NCI-H187 (cell line): ENCODE results near the gene DOK6.
A peak's percentile ranks its signal among the peaks of the same experiment; 100 is the strongest.
"Not testable (repeated sequence)": the region's sequence is repeated elsewhere in the genome, so short reads cannot be mapped to it uniquely, and the experiment has no call there.

Experiments
- DNase-seq, 2 experiments: peaks; one replicate each; lab custom pipeline; 2025; lab: John Stamatoyannopoulos, UW

Gene DOK6

DNA sequence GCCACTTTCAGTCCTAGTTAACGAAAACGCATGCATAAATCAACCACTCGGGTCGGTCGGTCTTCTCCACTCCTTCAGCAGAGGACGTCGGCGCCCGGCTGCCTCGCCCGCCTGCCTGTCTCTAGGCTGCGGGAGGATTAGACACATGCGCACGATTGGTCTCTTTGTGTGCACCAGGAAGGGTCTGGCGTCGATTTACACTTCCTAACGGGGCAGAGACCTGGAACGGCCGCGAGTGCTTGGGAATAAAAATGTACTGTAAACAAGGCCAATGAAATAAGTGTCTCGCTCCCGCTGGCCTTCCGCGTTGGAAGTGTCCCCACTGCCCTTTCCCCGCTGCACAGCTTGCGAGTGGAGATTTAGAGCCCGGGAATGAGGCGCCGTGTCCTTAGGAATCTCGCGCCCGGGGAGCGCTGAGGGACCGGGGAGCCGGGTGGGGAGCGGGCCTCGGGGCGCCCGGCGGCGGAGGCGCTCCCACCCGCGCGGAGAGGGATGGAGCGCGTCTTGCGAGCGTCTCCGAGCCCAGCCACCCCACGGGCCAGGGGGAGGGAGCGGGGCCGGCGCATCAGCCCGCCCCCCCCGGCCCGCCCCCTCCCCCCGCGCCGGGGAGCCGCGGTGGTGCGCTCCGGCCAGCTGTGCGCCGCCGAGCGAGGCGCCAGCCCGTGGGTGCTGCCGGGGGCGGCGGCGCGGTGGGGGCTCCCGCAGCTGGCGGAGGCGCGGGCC, at the start of gene DOK6:
Gene DOK6, plus strand, starts transcription at position 636 of the 723 bp plus-strand sequence.
- peak; percentile 63 to 75 for DNase-seq

DNA sequence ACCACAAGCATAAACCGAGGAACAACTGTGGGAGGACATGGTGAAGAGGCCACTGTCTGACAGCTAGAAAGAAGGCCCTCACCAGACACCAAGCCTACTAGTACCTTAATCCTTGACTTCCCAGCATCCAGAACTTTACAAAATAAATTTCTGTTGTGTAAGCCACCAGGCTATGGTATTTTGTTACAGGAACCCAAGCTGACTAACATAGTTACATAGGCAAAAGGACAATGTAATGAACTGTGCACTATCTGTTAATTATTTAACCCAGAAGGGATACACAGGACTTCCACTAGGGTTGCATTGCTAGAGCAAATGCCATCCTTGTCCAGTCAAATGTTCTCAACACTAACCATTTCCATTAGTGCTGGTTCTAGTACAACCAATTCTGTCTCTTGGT, 47.7 kb upstream of the DOK6 start:
- no peak for DNase-seq

DNA sequence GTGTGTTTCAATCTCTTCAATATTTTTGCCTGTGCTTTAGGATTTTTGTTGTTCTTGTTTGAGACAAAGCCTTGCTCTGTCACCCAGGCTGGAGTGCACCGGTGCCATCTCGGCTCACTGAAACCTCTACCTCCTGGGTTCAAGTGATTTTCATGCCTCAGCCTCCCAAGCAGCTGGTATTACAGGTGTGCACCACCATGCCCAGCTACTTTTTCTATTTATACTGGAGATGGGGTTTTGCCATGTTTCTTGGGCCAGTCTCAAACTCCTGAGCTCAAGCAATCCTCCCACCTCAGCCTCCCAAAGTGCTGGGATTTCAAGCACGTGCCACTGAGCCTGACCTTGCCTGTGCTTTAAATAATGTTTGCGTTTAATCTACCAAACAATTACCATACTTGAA, 43.1 kb upstream of the DOK6 start:
- DNase-seq, result no peak

- DNase-seq, result no peak
Measured at GRCh38 chr18:69358212-69358895, 42.3 kb upstream of the DOK6 start.

GRCh38 chr18:69359768-69360167, 40.9 kb upstream of the DOK6 start:
- not testable (repeated sequence) for DNase-seq

DNA sequence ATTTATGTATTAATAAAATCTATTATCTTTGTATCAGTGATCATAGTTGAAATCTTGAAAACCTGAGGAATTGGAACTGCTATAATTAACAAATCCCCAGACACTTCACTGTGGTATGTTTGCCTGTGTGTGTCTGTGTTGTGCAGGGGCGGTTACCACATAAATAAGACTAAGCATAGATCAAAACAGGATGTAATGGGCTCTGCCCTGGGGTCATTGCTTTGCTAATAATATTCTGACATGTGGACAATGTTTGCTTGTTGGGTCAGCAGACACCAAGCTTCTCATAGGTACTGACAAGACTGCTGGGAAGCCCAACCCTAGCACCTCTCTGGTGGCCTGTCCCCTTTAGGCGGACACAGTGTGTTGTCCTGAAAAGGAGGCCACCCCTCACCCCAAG, 35.8 kb upstream of the DOK6 start:
- no peak for DNase-seq

DNA sequence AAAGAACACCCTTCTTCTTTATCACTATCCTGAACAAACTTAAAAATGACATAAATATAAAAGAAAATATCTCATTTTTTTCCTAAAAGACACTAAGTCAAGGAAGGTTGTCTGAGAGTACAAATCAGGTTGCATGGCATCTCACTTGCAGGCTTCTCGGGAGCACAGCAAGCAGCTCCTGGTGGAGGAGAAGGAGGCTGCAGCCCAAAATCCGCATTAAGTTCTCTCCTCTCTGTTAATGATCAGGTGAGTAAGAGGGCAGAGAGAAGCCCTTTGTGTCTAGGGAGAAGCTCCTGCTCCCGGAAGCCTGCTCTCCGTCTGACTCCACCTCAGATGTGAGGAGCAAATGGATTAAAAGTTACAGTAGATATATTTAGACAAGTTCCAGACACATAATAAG, 35.0 kb upstream of the DOK6 start:
- no peak for DNase-seq

- DNase-seq, result no peak
Measured at GRCh38 chr18:69367104-69367503, 33.6 kb upstream of the DOK6 start.

- no peak for DNase-seq
Measured at GRCh38 chr18:69371729-69372128, 29.0 kb upstream of the DOK6 start.

GRCh38 chr18:69380324-69380723, 20.4 kb upstream of the DOK6 start:
- no peak for DNase-seq

DNA sequence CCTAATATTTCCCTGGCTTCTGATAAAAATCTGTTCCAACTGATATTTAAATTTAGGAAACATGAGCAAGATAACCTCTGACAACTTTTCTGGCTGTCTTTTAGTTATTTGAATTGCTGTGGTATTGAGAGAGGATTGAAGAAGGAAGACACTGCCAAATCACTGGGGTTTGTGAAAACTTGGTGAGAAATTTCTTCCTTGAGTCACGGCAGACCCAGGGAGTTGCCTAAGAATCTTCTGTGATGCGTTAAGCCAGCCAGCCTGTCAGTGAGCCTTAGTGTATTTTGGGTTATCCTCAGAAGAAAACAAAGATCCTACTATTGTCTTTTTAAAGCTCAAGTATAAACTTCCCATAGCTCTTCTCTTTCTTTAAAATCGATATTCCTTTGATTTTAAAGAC, 17.5 kb upstream of the DOK6 start:
- no peak for DNase-seq

GRCh38 chr18:69387186-69387585, 13.5 kb upstream of the DOK6 start:
- DNase-seq, result no peak

- no peak for DNase-seq
Measured at GRCh38 chr18:69388222-69388621, 12.5 kb upstream of the DOK6 start.

- no peak for DNase-seq
Measured at GRCh38 chr18:69397096-69397495, 3.6 kb upstream of the DOK6 start.

- DNase-seq, result no peak
Measured at GRCh38 chr18:69399253-69399652, 1.4 kb upstream of the DOK6 start.

DNA sequence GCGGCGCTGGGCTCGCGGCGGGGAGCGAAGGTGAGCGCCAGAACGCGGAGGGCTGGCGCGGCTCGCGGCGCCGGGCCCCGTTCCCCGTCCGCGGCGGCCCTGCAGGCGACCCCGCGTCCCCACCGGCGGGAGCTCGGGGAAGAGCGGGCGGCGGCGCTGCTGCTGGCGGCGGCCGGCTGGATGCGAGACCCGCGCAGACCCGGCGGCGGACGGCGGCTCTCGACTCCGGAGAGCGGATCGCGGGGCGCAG, 213 bp downstream of the DOK6 start:
- DNase-seq, result no peak

DNA sequence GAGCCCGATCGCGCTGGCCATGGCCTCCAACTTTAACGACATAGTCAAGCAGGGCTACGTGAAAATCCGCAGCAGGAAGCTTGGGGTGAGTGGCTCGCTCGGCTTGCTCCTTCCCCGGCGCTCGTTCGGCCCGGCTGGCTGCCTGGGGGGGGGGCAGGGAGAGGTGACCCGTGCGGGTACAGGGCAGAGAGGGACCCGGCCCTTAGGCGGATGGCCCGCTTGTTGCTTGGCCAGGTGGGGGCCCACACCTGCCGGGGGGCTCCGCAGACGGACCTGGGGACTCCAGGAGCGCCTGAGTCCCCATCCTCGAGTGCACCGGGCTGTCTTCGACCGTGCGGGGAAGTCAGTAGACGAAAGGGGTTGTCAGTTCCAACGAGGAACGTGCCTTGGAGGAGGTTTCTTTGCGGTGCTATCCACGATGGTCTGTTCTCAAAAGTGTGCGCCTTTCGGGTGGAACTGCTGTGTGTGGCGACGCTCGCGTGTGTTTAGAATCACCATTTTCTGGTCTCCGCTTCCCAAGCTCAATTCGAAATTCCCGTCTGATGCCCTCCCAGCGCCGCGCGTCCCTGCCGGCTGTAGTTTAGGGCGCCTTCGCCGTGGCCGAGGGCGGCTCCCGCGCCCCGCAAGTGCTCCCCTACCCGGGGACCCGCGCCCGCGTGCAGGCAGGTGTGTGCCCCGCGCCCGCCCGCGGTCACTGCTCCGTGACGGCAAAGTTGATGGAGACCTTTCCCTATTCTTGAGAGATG, 711 bp downstream of the DOK6 start:
- no peak for DNase-seq

GRCh38 chr18:69401972-69402532, 1.4 kb downstream of the DOK6 start:
- no peak for DNase-seq

GRCh38 chr18:69402533-69402989, 1.9 kb downstream of the DOK6 start:
- peak; percentile 23 to 28 for DNase-seq

- DNase-seq, result peak in 1 of 2 experiments; percentile 3
Measured at GRCh38 chr18:69408522-69408921, 7.8 kb downstream of the DOK6 start.

DNA sequence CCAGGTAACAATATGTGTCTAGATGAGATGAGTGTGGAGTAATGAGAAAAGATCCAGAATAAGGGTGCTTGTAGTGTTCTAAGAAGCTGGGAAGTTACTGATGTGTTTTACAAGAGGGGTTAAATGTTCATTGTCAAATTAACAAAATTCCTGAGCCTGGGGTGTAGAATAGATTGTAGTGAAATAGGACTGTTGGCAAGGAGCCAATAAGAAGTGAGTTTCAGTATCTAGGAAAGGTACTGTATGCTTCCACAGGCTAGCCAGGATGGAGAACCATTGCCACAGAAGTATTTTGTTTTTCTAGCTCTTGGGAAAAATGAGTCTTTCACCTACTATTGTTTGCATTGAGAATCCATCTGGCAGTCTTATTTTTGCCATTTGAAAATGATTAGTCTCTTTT, 10.5 kb downstream of the DOK6 start:
- no peak for DNase-seq

GRCh38 chr18:69414184-69414583, 13.5 kb downstream of the DOK6 start:
- no peak for DNase-seq

GRCh38 chr18:69432847-69433246, 32.2 kb downstream of the DOK6 start:
- no peak for DNase-seq
